IPS DF 6.9 (cell line): ENCODE measurements around the gene ENTHD1.
"Not testable (repeated sequence)": the region's sequence is repeated elsewhere in the genome, so short reads cannot be mapped to it uniquely, and the experiment has no call there.

Experiments used
- DNase-seq: peaks from one replicate; pipeline ENCODE4 v3.0.0-alpha.2; 2013; ENCODE audit warnings: low read depth, low spot score
- H3K27ac ChIP-seq: one replicate; pipeline ENCODE4 v1.5.1; 2013; ENCODE audit warnings: low read length, control low read depth
- H3K27me3 ChIP-seq: 2 replicates; pipeline ENCODE4 v1.6.1; 2013; ENCODE audit warnings: mild to moderate bottlenecking, low read length; ENCODE audit not compliant: control insufficient read depth, insufficient read depth
- H3K36me3 ChIP-seq: 2 replicates; pipeline ENCODE4 v1.6.1; 2013; ENCODE audit warnings: low read length; ENCODE audit not compliant: control insufficient read depth, insufficient read depth
- H3K4me1 ChIP-seq: 2 replicates; pipeline ENCODE4 v1.6.1; 2013; ENCODE audit warnings: low read length; ENCODE audit not compliant: control insufficient read depth, insufficient read depth
- H3K4me3 ChIP-seq: 2 replicates; pipeline ENCODE4 v1.5.1; 2013; ENCODE audit warnings: mild to moderate bottlenecking, low read length
- H3K9me3 ChIP-seq: 2 replicates; pipeline ENCODE4 v1.6.1; 2013; ENCODE audit warnings: low read length, inconsistent platforms; ENCODE audit not compliant: control insufficient read depth, insufficient read depth
- WGBS: extraction: QIAGEN DNeasy Blood & Tissue Kit; methylation state at CpG from one replicate; pipeline ENCODE4 v1.1.7; 2013; ENCODE audit warnings: mixed read lengths, missing lambda C conversion rate; ENCODE audit not compliant: insufficient read length, insufficient coverage; 5-methylcytosine and 5-hydroxymethylcytosine counted together

ENTHD1 gene

DNA sequence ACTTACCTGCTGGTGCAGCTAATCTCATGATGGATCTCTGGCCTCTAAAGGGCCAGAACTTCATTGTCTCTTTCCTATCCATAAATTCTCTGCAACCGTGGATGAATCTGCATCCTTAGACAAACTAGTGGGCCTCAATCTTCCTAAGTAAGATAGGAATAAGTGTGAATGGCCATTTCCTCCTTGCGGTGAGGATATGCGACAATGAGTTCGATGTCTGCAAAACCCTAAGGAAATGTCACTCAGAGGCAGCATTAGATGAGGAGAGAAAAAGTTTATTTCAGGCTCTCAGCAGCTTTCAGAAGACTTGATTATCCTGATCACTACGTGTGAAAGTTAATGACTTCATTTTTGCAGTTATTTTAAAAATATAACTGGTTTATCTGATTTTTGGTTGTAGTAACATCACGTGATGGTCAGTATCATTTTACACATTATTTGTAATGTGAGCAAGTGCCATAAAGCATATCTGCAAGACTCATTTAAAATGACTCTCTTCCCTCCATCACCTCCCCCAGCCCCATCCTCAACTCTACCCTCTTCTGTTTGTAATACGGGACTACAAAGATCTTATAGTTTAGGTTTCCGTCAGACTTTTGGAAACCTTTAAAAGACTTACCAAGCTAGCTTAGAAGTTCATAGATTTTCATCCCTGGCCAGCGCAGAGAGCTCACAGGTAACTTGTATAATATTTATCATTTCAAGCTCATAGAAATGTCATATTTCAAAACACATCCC lies 17.5 kb upstream of the ENTHD1 start:
- no peak for DNase-seq
- Histone ChIP-seq H3K9me3 (no peaks in the 10 kb centered on the region), H3K27me3 (no peaks in the 10 kb centered on the region)

GRCh38 chr22:39908737-39909136 lies 15.2 kb upstream of the ENTHD1 start:
- Histone ChIP-seq H3K27ac (no peak overlapping the region), H3K4me3 (no peak overlapping the region), H3K27me3 (no peaks in the 10 kb centered on the region), H3K9me3 (no peaks in the 10 kb centered on the region), H3K36me3 (no peaks in the 10 kb centered on the region), H3K4me1 (no peaks in the 10 kb centered on the region)
- DNase-seq: no peak
- WGBS: no CpG with 5 or more reads among the region's 5 CpGs

More for the DNA sequence above, 17.5 kb upstream of the ENTHD1 start:
- WGBS: no CpG with 5 or more reads among the region's 9 CpGs
- no peaks in the 10 kb centered on the region for H3K36me3 ChIP-seq
- 0 out of 2 replicates have a peak, but pooled peaks cover 3% of the 10 kb centered on the region for H3K4me1 ChIP-seq
- H3K4me3 ChIP-seq: no peak overlapping the region
- H3K27ac ChIP-seq: no peak overlapping the region

DNA sequence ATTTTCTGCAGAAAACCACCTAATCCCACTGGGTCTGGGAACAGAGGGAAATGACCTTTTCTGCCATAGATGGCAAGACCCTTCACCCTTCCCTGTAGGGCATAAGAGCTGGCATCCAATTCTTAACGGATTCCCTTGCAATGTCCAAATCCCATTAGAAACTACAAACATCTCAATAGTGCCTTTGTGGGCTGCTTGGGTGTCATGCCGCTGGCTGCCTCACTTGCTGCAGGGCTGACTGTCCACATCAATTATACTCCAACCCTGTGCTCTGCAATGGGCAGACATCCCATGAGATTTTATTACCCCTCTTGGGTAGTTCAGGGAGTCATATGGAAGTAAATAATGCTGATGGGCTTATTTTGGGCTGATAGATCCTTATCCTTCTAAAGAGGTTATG lies 14.6 kb upstream of the ENTHD1 start:
- Histone ChIP-seq H3K27ac (no peak overlapping the region), H3K27me3 (no peaks in the 10 kb centered on the region), H3K4me1 (no peaks in the 10 kb centered on the region), H3K4me3 (no peak overlapping the region), H3K9me3 (no peaks in the 10 kb centered on the region), H3K36me3 (no peaks in the 10 kb centered on the region)
- no peak for DNase-seq
- no CpG with 5 or more reads among the region's 2 CpGs for WGBS

GRCh38 chr22:39907605-39908097 lies 14.1 kb upstream of the ENTHD1 start:
- no CpG with 5 or more reads among the region's 9 CpGs for WGBS
- no peak overlapping the region for H3K4me3 ChIP-seq

GRCh38 chr22:39907047-39907446 lies 13.5 kb upstream of the ENTHD1 start:
- no peak overlapping the region for H3K4me3 ChIP-seq
- H3K27ac ChIP-seq: no peak overlapping the region
- whole genome bisulfite sequencing: no CpG with 5 or more reads among the region's 6 CpGs
- H3K27me3 ChIP-seq: no peaks in the 10 kb centered on the region
- H3K9me3 ChIP-seq: no peaks in the 10 kb centered on the region
- no peaks in the 10 kb centered on the region for H3K4me1 ChIP-seq
- no peak for DNase-seq
- H3K36me3 ChIP-seq: no peaks in the 10 kb centered on the region

More at GRCh38 chr22:39907605-39908097, 14.1 kb upstream of the ENTHD1 start:
- Histone ChIP-seq H3K27me3 (no peaks in the 10 kb centered on the region), H3K27ac (no peak overlapping the region), H3K36me3 (no peaks in the 10 kb centered on the region), H3K9me3 (no peaks in the 10 kb centered on the region), H3K4me1 (no peaks in the 10 kb centered on the region)
- no peak for DNase-seq

DNA sequence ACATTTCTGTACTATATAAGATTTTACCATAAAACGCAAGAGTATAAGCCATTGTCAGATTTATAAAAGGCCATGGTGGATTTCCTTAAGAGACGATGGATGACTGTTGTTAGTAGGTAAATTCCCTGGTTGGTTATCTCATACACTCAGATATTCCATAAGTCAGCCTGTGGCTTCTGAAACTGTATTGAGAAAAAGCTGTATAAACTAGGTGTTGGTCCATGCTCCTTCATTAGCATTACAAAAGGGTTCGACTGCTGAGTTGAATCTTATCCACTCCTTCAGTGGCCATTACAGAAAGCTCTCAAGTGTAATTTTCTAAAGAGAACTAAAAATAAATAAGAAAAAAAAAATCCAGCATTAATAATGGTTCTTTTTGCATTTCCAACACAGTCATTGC lies 12.6 kb upstream of the ENTHD1 start:
- DNase-seq: no peak
- Histone ChIP-seq H3K27ac (no peak overlapping the region), H3K36me3 (no peaks in the 10 kb centered on the region), H3K4me1 (no peaks in the 10 kb centered on the region), H3K27me3 (no peaks in the 10 kb centered on the region), H3K4me3 (no peak overlapping the region), H3K9me3 (no peaks in the 10 kb centered on the region)
- WGBS: no CpG with 5 or more reads among the region's 3 CpGs

DNA sequence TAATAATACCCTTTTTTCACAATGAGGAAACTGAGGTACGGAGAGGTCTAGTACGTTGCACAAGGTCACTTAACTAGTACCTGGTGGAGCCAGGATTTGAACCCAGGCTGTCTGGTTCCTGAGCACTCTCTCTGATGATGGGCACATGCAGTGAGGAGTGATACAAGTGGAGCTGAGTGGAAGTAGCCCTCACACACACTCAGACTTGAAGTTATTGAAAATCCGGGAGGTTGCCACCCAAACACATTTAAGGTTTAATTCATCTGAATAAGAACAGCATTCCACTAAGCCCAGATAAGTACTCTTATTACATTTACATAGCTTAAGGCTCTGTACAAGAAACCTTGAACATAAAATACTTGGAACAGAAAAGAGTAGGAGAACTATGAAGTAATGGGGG lies 12.1 kb upstream of the ENTHD1 start:
- Histone ChIP-seq H3K27ac (no peak overlapping the region), H3K27me3 (no peaks in the 10 kb centered on the region), H3K4me3 (no peak overlapping the region), H3K4me1 (no peaks in the 10 kb centered on the region), H3K9me3 (no peaks in the 10 kb centered on the region), H3K36me3 (no peaks in the 10 kb centered on the region)
- no CpG with 5 or more reads among the region's 3 CpGs for WGBS
- no peak for DNase-seq

GRCh38 chr22:39904862-39905261 lies 11.3 kb upstream of the ENTHD1 start:
- H3K27ac ChIP-seq: no peak overlapping the region

GRCh38 chr22:39904024-39904423 lies 10.5 kb upstream of the ENTHD1 start:
- WGBS: no CpG with 5 or more reads among the region's 10 CpGs
- not testable (repeated sequence) for H3K27me3 ChIP-seq, H3K4me1 ChIP-seq, H3K4me3 ChIP-seq, H3K27ac ChIP-seq, H3K36me3 ChIP-seq, DNase-seq, H3K9me3 ChIP-seq

More at GRCh38 chr22:39904862-39905261, 11.3 kb upstream of the ENTHD1 start:
- Histone ChIP-seq H3K9me3 (no peaks in the 10 kb centered on the region; the same call in 1 of the 2 replicates), H3K4me3 (no peak overlapping the region), H3K4me1 (no peaks in the 10 kb centered on the region), H3K36me3 (no peaks in the 10 kb centered on the region), H3K27me3 (no peaks in the 10 kb centered on the region)
- no peak for DNase-seq
- no CpG with 5 or more reads among the region's 4 CpGs for WGBS

GRCh38 chr22:39901565-39902146 lies 8.1 kb upstream of the ENTHD1 start:
- WGBS: no CpG with 5 or more reads among the region's 8 CpGs
- H3K4me3 ChIP-seq: no peak overlapping the region
- DNase-seq: no peak
- H3K27me3 ChIP-seq: no peaks in the 10 kb centered on the region
- H3K4me1 ChIP-seq: no peaks in the 10 kb centered on the region
- no peaks in the 10 kb centered on the region for H3K36me3 ChIP-seq
- no peaks in the 10 kb centered on the region; the same call in 1 of the 2 replicates for H3K9me3 ChIP-seq
- no peak overlapping the region for H3K27ac ChIP-seq
